Measurements from ENCODE around the gene UROC1.

UROC1 gene

GRCh38 chr3:126466886-126467610 lies 50.5 kb downstream of the UROC1 start:
- TF ChIP-seq POLR2AphosphoS5 (IDR thresholded peaks at IDR 0.05; ENCODE audit: low read depth, low read length) (no peak), FOXP2 (optimal IDR thresholded peaks at IDR 0.05; ENCODE audit: borderline replicate concordance, extremely low read depth, extremely low read length, insufficient read depth) (no peak), TAF1 (IDR thresholded peaks at IDR 0.05; ENCODE audit: borderline replicate concordance, insufficient read depth, low read length) (no peak), SIN3A (IDR thresholded peaks at IDR 0.05; ENCODE audit: borderline replicate concordance, insufficient read depth, low read length) (no peak)
- TF ChIP-seq, protein P1, sequence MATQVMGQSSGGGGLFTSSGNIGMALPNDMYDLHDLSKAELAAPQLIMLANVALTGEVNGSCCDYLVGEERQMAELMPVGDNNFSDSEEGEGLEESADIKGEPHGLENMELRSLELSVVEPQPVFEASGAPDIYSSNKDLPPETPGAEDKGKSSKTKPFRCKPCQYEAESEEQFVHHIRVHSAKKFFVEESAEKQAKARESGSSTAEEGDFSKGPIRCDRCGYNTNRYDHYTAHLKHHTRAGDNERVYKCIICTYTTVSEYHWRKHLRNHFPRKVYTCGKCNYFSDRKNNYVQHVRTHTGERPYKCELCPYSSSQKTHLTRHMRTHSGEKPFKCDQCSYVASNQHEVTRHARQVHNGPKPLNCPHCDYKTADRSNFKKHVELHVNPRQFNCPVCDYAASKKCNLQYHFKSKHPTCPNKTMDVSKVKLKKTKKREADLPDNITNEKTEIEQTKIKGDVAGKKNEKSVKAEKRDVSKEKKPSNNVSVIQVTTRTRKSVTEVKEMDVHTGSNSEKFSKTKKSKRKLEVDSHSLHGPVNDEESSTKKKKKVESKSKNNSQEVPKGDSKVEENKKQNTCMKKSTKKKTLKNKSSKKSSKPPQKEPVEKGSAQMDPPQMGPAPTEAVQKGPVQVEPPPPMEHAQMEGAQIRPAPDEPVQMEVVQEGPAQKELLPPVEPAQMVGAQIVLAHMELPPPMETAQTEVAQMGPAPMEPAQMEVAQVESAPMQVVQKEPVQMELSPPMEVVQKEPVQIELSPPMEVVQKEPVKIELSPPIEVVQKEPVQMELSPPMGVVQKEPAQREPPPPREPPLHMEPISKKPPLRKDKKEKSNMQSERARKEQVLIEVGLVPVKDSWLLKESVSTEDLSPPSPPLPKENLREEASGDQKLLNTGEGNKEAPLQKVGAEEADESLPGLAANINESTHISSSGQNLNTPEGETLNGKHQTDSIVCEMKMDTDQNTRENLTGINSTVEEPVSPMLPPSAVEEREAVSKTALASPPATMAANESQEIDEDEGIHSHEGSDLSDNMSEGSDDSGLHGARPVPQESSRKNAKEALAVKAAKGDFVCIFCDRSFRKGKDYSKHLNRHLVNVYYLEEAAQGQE (IDR thresholded peaks at IDR 0.05; ENCODE audit: insufficient read depth in 1 of 2, low read depth in 2 of 2, low read length in 2 of 2), result no peak

DNA sequence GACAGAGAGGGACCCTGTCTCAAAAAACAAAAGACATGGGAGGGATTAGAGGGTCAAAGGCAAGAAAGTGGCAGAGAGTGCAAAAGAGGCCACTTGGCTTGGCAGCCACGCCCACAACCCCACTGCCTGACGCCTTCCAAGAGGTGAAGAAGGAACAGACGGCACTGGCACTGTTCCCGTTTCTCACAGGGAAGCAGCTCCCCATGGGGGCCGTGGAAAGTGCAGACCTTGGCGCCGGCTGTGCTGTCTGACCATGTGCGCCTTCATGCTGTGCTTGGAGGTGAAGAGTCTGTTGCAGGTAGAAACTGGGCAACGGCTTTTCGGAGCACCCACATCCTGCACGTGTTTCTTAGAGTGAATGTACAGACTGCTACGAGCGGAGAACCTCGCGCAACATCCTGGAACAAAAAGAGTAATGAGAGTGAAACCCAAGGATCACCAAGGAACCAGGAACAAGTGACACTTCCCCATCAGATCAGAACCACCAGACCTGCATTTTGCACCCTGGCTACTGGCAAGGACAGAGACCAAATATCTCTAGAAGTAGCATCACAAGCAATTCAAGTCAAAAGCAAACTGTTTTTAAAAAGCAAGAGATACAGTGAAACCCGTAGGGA lies 51.5 kb downstream of the UROC1 start:
- TF ChIP-seq, protein P1 (IDR thresholded peaks at IDR 0.05; ENCODE audit: insufficient read depth in 1 of 2, low read depth in 2 of 2, low read length in 2 of 2), result no peak
- TF ChIP-seq SIN3A (IDR thresholded peaks at IDR 0.05; ENCODE audit: borderline replicate concordance, insufficient read depth, low read length) (no peak), POLR2AphosphoS5 (IDR thresholded peaks at IDR 0.05; ENCODE audit: low read depth, low read length) (no peak), FOXP2 (optimal IDR thresholded peaks at IDR 0.05; ENCODE audit: borderline replicate concordance, extremely low read depth, extremely low read length, insufficient read depth) (no peak), TAF1 (IDR thresholded peaks at IDR 0.05; ENCODE audit: borderline replicate concordance, insufficient read depth, low read length) (no peak)

DNA sequence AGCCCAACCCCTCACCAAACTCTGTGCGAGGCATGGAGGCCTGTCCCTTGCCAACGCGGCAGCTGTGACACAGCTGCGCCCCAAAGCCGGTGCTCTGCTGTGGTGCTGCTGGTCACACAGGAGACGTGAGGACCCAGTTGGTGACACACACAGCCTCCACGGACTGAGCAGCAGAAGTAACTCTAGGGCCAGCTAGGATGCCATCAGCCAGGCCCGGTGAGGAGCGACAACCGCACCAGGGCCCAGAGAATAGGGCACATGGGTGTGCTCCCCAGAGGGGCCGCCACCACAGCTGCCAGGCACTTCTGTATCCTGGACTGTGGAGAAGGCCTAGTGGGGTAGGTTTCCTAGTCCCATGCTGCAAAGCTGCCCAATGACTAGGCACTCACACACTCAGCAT lies 52.6 kb downstream of the UROC1 start:
- TF ChIP-seq TAF1 (IDR thresholded peaks at IDR 0.05; ENCODE audit: borderline replicate concordance, insufficient read depth, low read length), result no peak
- no peak for TF ChIP-seq FOXP2 (optimal IDR thresholded peaks at IDR 0.05; ENCODE audit: borderline replicate concordance, extremely low read depth, extremely low read length, insufficient read depth)
- TF ChIP-seq POLR2AphosphoS5 (IDR thresholded peaks at IDR 0.05; ENCODE audit: low read depth, low read length), result no peak
- TF ChIP-seq SIN3A (IDR thresholded peaks at IDR 0.05; ENCODE audit: borderline replicate concordance, insufficient read depth, low read length), result no peak
- TF ChIP-seq, protein P1 (IDR thresholded peaks at IDR 0.05; ENCODE audit: insufficient read depth in 1 of 2, low read depth in 2 of 2, low read length in 2 of 2), result no peak

DNA sequence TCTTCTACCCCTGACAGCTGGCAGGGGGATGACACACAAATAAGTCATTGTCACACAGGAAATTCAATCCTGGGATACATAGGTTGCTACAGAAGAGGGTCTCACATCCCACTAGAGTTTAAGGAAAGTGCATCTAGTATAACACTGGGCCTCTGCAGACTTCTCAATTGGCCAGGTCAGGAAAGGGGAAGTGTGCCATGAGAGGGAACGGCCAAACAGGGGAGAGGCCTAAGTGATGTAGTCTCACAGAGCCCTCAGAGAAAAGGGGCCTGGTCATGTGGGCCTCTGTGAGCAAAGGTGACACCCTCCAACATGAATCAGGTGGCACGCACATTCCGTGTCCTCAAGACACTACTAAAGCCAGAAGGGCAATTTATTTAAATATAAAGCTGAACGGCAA lies 53.1 kb downstream of the UROC1 start:
- no peak for TF ChIP-seq FOXP2 (optimal IDR thresholded peaks at IDR 0.05; ENCODE audit: borderline replicate concordance, extremely low read depth, extremely low read length, insufficient read depth)
- TF ChIP-seq, protein P1 (IDR thresholded peaks at IDR 0.05; ENCODE audit: insufficient read depth in 1 of 2, low read depth in 2 of 2, low read length in 2 of 2), result no peak

Data from PFSK-1 (cell line).